ENCODE data around the gene SOX12.

DNA sequence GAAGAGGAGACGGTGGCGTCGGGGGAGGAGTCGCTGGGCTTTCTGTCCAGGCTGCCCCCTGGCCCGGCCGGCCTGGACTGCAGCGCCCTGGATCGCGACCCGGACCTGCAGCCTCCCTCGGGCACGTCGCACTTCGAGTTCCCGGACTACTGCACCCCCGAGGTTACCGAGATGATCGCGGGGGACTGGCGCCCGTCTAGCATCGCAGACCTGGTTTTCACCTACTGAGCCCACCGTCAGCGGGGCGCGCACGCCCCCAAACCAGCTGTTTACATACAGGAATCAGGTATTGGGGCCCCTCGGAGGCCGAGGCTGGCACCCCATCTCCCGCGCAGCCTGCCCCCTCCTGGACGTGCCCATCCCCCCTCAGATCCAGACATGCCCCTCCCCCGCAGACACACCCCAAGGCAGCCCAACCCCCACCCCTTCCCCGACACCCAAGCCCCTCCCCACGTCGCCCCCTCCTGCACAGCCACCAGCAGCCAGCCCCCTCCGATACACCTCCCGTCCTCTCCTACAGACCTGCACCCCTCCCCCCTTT, 1.4 kb downstream of the SOX12 start:
- TF ChIP-seq, protein P1, sequence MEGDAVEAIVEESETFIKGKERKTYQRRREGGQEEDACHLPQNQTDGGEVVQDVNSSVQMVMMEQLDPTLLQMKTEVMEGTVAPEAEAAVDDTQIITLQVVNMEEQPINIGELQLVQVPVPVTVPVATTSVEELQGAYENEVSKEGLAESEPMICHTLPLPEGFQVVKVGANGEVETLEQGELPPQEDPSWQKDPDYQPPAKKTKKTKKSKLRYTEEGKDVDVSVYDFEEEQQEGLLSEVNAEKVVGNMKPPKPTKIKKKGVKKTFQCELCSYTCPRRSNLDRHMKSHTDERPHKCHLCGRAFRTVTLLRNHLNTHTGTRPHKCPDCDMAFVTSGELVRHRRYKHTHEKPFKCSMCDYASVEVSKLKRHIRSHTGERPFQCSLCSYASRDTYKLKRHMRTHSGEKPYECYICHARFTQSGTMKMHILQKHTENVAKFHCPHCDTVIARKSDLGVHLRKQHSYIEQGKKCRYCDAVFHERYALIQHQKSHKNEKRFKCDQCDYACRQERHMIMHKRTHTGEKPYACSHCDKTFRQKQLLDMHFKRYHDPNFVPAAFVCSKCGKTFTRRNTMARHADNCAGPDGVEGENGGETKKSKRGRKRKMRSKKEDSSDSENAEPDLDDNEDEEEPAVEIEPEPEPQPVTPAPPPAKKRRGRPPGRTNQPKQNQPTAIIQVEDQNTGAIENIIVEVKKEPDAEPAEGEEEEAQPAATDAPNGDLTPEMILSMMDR (IDR thresholded peaks at IDR 0.05; ENCODE audit: low read length), result no peak
- TF ChIP-seq EZH2 (optimal IDR thresholded peaks at IDR 0.05; ENCODE audit: low read depth, low read length) (no peak), EZH2phosphoT487 (IDR thresholded peaks at IDR 0.05; ENCODE audit: low read length) (no peak)

Data from MM.1S (cell line).